Measurements from ENCODE around the gene EMC7.

DNA sequence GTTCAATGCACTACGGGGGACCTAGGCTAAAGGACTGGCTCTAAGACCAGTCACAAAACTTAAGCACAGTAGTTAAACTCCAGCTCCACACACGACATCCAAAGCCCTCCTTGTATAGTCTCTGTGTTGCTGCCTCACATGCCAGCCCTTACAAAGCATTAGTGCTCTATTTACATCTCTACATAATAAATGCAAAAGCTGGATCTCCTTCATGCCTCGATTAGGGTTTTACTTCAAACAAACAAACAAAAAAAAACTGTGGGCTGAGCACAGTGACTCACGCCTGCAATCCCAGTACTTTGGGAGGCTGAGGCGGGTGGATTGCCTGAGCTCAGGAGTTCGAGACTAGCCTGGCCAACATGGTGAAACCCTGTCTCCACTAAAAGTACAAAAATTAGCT, 9.8 kb upstream of the EMC7 start:
- TF ChIP-seq, protein P1, sequence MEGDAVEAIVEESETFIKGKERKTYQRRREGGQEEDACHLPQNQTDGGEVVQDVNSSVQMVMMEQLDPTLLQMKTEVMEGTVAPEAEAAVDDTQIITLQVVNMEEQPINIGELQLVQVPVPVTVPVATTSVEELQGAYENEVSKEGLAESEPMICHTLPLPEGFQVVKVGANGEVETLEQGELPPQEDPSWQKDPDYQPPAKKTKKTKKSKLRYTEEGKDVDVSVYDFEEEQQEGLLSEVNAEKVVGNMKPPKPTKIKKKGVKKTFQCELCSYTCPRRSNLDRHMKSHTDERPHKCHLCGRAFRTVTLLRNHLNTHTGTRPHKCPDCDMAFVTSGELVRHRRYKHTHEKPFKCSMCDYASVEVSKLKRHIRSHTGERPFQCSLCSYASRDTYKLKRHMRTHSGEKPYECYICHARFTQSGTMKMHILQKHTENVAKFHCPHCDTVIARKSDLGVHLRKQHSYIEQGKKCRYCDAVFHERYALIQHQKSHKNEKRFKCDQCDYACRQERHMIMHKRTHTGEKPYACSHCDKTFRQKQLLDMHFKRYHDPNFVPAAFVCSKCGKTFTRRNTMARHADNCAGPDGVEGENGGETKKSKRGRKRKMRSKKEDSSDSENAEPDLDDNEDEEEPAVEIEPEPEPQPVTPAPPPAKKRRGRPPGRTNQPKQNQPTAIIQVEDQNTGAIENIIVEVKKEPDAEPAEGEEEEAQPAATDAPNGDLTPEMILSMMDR (IDR thresholded peaks at IDR 0.05), result no peak
- no peak for TF ChIP-seq POLR2A (IDR thresholded peaks at IDR 0.05)
